GM18499 (cell line): ENCODE data around the gene IFNK.

Experiments
- ATAC-seq: cut with Tn5 transposase; IDR thresholded peaks from one replicate; pipeline ENCODE4 v1.9.1; 2021; ENCODE audit warnings: moderate number of reproducible peaks; ENCODE audit not compliant: insufficient read depth, unreplicated experiment

IFNK gene

GRCh38 chr9:27506981-27507380 lies 17.1 kb upstream of the IFNK start:
- no peak for ATAC-seq

DNA sequence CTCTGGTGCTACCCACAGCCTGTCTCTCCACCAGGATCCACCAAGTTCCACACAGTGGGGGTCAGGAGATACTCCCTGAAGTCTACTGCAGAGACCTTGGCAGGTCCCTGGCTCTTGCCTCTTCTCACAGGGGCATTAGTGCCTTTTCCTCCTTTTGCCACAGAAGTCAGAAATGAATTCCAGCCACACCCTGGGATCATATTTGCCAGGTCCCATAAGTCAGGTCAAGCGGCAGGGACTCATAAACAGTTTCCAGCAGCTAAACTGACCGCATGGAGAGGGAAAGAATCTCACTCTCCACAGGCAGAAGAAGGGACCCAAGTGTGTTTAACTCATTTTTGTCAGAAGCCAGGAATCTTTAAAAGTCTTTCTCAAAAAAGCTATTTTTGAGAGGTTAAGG lies 13.3 kb upstream of the IFNK start:
- no peak for ATAC-seq

DNA sequence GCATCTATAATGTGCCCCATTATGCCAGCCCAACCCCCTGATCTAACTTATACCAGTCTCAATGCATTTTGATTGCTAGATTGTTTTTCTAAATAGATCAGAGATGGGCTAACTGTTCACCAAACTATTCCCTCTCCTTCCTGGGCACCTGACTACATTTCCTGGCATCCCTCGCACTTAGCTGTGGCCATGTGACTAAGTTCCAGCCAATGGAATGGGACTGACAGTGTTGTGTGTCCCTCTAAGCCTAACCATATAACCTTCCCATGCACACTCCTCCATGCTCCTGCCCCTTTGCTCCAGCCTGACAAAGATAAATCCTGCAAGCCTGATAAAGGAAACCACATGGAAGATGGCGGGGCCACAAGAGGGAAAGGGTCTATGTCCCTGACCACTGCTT lies 12.3 kb upstream of the IFNK start:
- ATAC-seq = no peak

GRCh38 chr9:27514551-27514950 lies 9.5 kb upstream of the IFNK start:
- ATAC-seq = no peak

GRCh38 chr9:27518006-27518405 lies 6.1 kb upstream of the IFNK start:
- no peak for ATAC-seq

- ATAC-seq = no peak
Observed at GRCh38 chr9:27518809-27519208, 5.3 kb upstream of the IFNK start.

DNA sequence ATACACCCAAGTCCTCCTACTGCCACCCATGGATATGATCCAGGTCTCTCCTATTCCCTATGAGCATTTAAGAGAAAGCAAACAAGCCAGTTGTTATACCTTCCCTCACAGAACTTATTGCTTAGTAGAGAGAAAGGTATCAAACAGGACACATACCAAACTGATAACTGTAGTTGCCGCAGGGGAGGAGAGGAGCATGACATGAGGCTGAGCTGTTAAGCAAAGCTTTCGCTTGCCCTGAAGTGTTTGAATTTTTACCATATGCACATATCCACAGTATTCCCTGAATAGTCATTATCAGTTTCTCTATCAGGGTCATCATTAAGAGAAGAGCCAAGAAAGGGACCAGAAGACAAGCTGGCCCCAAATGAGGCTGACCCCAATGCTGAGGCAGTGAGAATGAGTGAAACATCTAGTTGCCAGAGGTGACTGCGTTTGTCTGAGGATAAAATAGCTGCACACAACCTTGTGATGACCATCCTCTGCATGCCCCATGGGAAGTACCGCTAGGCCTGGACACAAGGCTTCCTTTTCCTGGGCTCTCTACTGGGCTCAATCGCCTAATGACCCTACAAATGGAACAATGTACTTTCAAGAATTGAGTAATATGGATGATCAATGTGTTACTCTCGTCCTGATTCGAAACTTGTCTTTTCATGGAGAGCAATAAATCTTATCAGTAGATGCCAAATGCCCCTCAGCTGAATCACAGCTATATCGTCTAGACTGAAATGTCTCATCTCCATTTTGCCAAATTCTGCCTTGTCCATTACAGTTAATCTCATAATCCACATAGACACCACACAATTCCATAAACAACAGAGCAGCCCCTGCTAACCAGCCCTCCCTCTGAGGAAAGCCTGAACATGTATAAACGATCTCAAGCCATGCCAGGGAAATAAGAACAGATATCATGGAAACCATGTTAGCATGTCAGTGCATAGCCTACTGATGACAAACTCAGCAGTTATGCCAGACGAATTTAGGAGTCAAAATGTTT lies 4.3 kb upstream of the IFNK start:
- ATAC-seq = no peak

- no peak for ATAC-seq
Observed at GRCh38 chr9:27520986-27521385, 3.1 kb upstream of the IFNK start.

DNA sequence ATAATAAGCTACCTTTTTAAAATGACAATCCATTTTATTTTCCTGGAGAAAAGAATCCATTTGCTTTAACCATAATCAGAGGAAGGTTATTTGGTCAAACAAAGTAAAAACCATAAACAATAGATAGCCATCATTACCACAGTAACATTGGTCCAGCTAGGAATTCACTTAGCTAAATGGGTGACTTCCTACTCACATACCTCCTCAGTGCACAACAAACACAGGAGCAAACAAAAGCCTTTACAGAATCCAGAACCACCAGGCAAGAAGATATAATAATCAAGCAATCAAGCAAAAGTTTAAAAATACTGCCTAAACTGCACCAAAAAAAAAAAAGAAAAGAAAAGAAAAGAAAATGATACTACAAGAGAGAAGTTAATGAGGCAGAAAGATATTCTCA lies 949 bp upstream of the IFNK start:
- no peak for ATAC-seq

- no peak for ATAC-seq
Observed at GRCh38 chr9:27527702-27528075, 3.6 kb downstream of the IFNK start.

GRCh38 chr9:27528076-27528885 lies 4.2 kb downstream of the IFNK start:
- ATAC-seq = peak; percentile 58

DNA sequence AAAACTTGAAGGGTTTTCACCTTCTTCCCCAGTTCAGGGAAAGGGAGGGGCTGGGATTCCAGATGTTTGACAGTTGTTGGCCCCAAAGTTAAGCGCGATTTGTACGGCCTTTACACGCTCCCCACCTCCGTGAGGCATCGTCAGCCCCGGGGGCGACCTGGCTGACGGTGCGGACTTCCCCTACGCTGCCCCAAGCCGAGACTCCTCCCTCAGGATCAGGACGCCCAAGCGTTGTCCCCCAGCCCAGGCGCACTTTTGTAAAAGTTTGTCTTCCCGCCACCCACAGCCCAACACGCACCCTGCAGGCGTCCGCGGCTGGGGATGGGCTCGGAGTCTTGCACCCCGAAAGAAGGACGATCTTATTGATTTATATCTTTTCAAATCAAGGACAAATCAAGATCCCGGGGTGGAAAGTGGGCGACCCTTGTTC lies 4.8 kb downstream of the IFNK start:
- ATAC-seq = no peak

DNA sequence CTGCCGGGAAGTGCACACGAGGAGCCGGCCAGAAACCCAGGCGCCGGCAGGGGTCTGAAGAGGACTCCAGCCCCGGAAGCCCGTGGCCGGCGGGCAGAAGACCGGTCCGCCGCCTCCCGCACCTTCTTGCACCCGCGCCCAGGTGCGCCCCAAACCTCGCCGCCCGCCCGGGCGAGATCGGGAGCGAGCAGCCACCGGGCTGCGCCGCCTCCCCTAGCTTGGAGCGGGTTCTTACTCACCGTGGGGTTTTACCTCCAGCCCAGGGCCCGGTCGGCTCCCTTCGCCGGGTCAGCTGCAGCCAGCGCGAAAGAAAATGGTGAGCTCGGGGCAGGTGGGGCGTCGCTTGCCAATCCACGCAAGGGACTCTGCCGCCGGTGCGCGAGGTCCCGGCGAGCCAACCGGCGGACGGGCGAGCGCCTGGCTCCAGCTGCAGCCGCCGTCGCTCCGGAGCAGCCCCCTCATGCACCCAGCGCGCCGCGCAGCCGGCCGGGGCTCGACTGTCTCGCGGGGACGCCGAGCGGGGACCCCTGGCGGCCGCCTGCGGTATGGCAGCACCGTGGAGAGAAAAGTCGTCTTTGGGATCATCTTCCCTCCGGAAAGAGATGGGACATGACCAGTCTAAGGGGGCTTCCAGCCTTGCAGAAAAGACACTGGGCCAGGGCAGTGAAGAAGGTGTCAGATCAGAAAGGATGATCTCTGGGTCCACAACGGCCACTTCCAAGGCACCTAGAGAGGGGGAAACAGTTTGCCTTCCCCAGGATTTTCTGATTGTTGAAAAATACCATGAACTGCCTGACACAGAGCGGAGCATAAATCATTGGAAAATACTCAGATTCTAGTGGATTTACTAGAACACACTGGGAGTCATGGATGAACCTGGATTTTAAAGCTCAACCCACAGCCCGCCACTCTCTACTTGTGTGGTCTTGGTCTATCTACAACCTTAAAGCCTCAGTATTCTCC lies 5.5 kb downstream of the IFNK start, which contains the start of gene MOB3B:
TSS of gene MOB3B (minus strand) at position 499 of the 963 bp plus-strand sequence. CDS start 74,264 bp downstream, outside the sequence.
- ATAC-seq = no peak

DNA sequence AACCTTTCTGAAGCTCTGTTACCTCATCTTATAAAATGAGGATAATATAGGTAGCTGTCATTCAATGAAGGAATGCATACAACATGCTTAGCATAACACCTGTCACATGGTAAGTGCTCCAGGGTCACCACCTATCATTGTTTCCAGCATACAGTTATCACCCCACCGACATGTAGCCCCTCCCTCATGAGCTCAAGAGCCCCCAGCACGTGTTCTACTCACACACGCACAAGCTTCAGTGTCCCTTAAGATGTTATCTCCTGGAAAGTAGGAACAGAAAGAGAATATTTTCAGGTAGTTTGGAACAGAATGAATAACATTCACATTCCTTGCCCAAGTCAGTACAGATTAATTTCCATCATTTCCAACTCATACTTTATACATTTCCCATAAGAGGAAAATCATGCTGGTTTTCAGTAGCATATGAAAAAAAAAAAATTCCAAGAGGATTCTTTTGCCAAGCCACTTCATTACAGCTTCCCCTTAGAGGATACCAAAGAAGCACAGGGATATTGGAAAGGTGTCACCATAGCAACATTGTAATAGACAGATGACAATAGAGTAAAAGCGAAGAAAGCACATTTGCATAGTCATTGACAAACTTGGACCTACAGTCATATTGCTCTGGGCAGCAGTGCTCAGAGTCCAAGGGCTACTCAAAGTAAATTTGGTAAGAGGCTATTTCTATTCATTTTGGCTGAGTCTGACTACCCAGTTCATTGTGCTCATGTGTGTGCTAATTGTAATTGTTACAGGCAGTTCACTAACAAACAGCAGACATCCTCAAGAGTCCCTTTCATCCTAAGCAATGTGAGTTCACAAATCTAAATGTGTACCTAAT lies 7.0 kb downstream of the IFNK start:
- no peak for ATAC-seq

GRCh38 chr9:27532046-27532445 lies 8.0 kb downstream of the IFNK start:
- ATAC-seq = no peak

GRCh38 chr9:27533311-27533710 lies 9.2 kb downstream of the IFNK start:
- no peak for ATAC-seq

- ATAC-seq = no peak
Observed at GRCh38 chr9:27534131-27534530, 10.0 kb downstream of the IFNK start.

- no peak for ATAC-seq
Observed at GRCh38 chr9:27534658-27535209, 10.6 kb downstream of the IFNK start.

DNA sequence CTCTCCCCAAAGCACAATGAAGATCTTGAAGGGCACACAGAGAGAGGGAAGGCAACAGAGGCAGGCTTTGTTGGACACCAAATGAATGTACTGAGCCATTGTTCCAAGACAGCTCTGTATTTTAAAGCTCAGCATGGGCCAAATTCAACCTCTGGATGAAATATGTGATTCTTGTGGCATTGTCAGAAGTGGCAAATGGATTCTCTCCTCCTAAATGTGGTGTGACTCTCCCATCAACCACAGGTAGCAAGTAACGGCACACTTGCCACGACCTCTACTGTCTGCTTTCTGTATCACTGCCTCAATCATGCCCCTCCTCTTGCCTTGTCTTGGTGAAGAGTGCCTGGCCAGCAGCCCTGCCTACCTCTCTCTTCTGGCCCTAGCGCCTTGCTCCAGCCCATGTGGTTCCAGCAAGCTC lies 11.6 kb downstream of the IFNK start:
- ATAC-seq = no peak
